ENCODE data around the gene ATG14. TPM values are rescaled to one million over a fixed set of nuclear protein-coding genes. Genes with fewer than 3 reads are reported as not detected.

Gene ATG14, protein sequence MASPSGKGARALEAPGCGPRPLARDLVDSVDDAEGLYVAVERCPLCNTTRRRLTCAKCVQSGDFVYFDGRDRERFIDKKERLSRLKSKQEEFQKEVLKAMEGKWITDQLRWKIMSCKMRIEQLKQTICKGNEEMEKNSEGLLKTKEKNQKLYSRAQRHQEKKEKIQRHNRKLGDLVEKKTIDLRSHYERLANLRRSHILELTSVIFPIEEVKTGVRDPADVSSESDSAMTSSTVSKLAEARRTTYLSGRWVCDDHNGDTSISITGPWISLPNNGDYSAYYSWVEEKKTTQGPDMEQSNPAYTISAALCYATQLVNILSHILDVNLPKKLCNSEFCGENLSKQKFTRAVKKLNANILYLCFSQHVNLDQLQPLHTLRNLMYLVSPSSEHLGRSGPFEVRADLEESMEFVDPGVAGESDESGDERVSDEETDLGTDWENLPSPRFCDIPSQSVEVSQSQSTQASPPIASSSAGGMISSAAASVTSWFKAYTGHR
- 3.7 and 4.2 TPM in 2 replicates for total RNA-seq

DNA sequence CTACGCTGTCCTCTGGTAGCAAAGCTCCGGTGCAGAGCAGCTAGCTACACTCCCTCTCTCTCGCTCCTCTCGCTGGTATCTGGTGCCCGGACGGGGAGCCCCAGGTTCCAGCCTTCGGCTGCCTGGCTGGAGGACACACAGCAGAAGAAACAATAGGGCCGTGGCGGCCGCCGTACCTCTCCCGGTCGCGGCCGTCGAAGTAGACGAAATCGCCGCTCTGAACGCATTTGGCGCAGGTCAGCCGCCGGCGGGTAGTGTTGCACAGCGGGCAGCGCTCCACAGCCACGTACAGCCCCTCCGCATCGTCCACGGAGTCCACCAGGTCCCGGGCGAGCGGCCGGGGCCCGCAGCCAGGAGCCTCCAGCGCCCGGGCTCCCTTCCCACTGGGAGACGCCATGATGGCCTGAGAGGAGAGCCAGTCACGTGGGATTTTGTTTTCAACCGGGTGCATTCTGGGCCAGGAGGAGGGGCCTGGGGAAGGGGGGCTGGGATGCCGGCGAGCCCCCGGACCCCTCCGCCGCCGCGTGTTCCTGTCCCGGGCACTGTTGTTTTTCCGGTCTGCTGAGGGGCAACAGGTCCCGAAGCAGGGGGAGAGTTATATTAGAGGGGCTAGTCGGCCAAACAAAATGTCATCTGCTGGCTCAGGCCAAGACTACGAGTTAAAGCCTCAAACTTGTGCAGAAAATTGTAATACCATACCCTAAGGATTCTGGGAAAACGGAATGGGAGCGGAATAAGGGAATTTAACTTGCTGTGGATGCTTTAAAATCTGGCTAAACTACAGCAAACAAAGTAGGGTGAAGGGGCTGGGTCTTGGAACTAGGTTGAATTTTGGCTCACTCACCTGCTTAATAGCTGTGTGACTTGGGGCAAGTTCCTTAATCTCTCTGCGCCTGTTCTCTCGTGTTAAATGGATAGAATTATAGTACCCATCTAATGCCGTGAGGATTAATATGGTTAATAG is at the start of gene ATG14:
TSS of gene ATG14 (minus strand) at position 405 of the 964 bp plus-strand sequence. CDS start at position 397, 8 bp downstream.

DNA sequence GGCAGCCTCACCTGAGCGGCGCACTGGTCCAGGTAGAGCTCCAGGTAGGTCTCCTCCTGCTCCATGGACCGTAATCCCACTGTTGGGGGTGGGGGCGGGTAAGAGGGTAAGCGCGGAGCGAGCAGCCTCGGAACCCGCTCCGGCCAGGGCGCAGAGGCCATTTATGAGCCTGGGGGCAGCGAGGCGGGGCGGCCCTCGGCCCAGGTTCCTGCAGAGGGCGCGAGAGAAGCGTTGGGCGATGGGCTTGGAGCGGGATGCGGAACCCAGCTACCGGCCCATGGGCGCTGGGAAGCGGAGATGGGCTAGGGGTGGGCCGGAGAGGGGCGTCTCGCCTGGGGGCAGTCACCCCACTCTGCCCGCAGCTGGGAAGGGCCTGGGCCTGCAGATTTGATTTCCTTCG is 28.8 kb upstream of the ATG14 start, which contains the start of gene TBPL2:
TSS of gene TBPL2 (minus strand) at position 232 of the 400 bp plus-strand sequence. CDS start at position 65, 167 bp downstream.

Other genes starting within 250 kb of the ATG14 start
- 23.9 and 31.0 TPM in 2 replicates for gene DLGAP5, start 220.2 kb downstream of the ATG14 start, total RNA-seq
- gene FBXO34, start 140.4 kb downstream of the ATG14 start, total RNA-seq: 11.4 and 14.1 TPM in 2 replicates
- gene TBPL2, start 28.8 kb upstream of the ATG14 start, total RNA-seq: not detected in 2 replicates
- 63.1 and 86.8 TPM in 2 replicates for gene KTN1, start 168.4 kb upstream of the ATG14 start, total RNA-seq